HG02884 (cell line): ENCODE data around the gene DAZ3.
"Not testable (repeated sequence)": the region's sequence is repeated elsewhere in the genome, so short reads cannot be mapped to it uniquely, and the experiment has no call there.

Experiments used
- ATAC-seq: cut with Tn5 transposase; IDR thresholded peaks from one replicate; pipeline ENCODE4 v1.9.1; 2021; ENCODE audit warnings: mild to moderate bottlenecking, moderate library complexity; ENCODE audit not compliant: unreplicated experiment

The DAZ3 gene

GRCh38 chrY:24813293-24813692 lies at the start of gene DAZ3:
DAZ3 (minus strand) TSS chrY:24813393; CDS start chrY:24813185, 208 bp downstream.
- ATAC-seq, result not testable (repeated sequence)

- ATAC-seq, result not testable (repeated sequence)
Measured at GRCh38 chrY:24833619-24834018, 20.4 kb upstream of the DAZ3 start, which contains the start of gene DAZ4. DAZ4 (plus strand) TSS chrY:24833919; CDS start chrY:24834127, 208 bp downstream.

GRCh38 chrY:24825069-24825468 lies 11.9 kb upstream of the DAZ3 start:
- not testable (repeated sequence) for ATAC-seq

- not testable (repeated sequence) for ATAC-seq
Measured at GRCh38 chrY:24824184-24824879, 11.1 kb upstream of the DAZ3 start.

GRCh38 chrY:24821836-24822235 lies 8.6 kb upstream of the DAZ3 start:
- ATAC-seq, result not testable (repeated sequence)
